HCT116 (cell line): Measurements from ENCODE around the gene SGMS1. TPM values are rescaled to one million over a fixed set of nuclear protein-coding genes. Genes with fewer than 3 reads are reported as not detected.

Source experiments
- ATAC-seq: fragments of 200-7000 bp; cut with Tn5 transposase; 2 replicates; pipeline ENCODE4 v1.9.1; 2020; ENCODE audit warnings: mild to moderate bottlenecking, moderate library complexity
- BruUV-seq: library from RNA; stranded (reverse); fragments of 400-500 nt; replicated peaks from 2 replicates; lab custom pipeline; 2021; lab: Mats Ljungman, UMichigan
- CTCF ChIA-PET: fragments of 300-600 bp; sonication (Branson Sonifier 250); formaldehyde crosslinking; loops from one replicate; lab custom pipeline; 2021; ENCODE audit warnings: antibody characterized with exemption; lab: Charles Lee
- POLR2A ChIA-PET: fragments of 300-600, 350-600 bp; sonication (Branson Sonifier 250); formaldehyde crosslinking; loops from one replicate; lab custom pipeline; 2021; ENCODE audit warnings: antibody characterized with exemption; lab: Charles Lee
- RAD21 ChIA-PET, 2 experiments: fragments of 300-600 bp; sonication (Branson Sonifier 250); formaldehyde crosslinking; loops; one replicate each; lab custom pipeline; 2023; ENCODE audit warnings: low total read pairs in 2 of 2; ENCODE audit not compliant: uncharacterized antibody in 2 of 2, unreplicated experiment in 2 of 2, low non-redundant PET in 1 of 2; lab: Charles Lee
- DNase-seq: peaks from one replicate; pipeline ENCODE4 v3.0.0-alpha.2; 2010; ENCODE audit warnings: low read depth, low spot score
- H2AFZ ChIP-seq: fragments of 200-600 bp; shearing (Covaris generic), sonication (generic); 2 replicates; pipeline ENCODE4 v1.6.1; 2017; ENCODE audit warnings: low read depth, mixed run types, mixed read lengths, antibody characterized with exemption, low read length; ENCODE audit not compliant: poor library complexity, severe bottlenecking
- H3K27ac ChIP-seq: 2 replicates; pipeline ENCODE4 v1.5.1; 2012; ENCODE audit warnings: low read depth, low read length
- H3K27me3 ChIP-seq: fragments of 200-600 bp; sonication (generic); 2 replicates; pipeline ENCODE4 v1.6.1; 2016; ENCODE audit warnings: mixed run types, low read length, mixed read lengths; ENCODE audit not compliant: insufficient read depth
- H3K36me3 ChIP-seq, 2 experiments: fragments of 200-500 bp in 1 of 2; fragments of 200-600 bp in 1 of 2; sonication (Bioruptor generic) in 1 of 2; sonication (generic) in 1 of 2; 2 replicates each; pipeline versions ENCODE4 v1.5.1 to v1.6.1; 2014 to 2016; ENCODE audit warnings: low read length in 2 of 2, inconsistent platforms in 1 of 2, mixed read lengths in 1 of 2, mixed run types in 1 of 2; ENCODE audit not compliant: insufficient read depth in 2 of 2, control insufficient read depth in 1 of 2
- H3K4me1 ChIP-seq, 2 experiments: fragments of 200-600 bp in 1 of 2; sonication (generic) in 1 of 2; 2 replicates each; pipeline versions ENCODE4 v1.5.1 to v1.6.1; 2012 to 2017; ENCODE audit warnings: low read length in 2 of 2, inconsistent platforms in 1 of 2, mild to moderate bottlenecking in 1 of 2, mixed read lengths in 1 of 2, mixed run types in 1 of 2, moderate library complexity in 1 of 2; ENCODE audit not compliant: insufficient read depth in 2 of 2, control insufficient read depth in 1 of 2
- H3K4me2 ChIP-seq: fragments of 200-600 bp; sonication (generic); 2 replicates; pipeline ENCODE4 v1.6.1; 2017; ENCODE audit warnings: mixed run types, low read length, mixed read lengths
- H3K4me3 ChIP-seq, 2 experiments: fragments of 200-600 bp in 1 of 2; sonication (generic) in 1 of 2; replicated peaks in 1 of 2; 2 replicates each; pipeline ENCODE4 v1.5.1; 2011 to 2016; ENCODE audit warnings: low read length in 2 of 2, control low read depth in 1 of 2, low read depth in 1 of 2, mild to moderate bottlenecking in 1 of 2, mixed read lengths in 1 of 2, mixed run types in 1 of 2
- H3K79me2 ChIP-seq: fragments of 200-600 bp; sonication (generic); 2 replicates; pipeline ENCODE4 v1.6.1; 2017; ENCODE audit warnings: mild to moderate bottlenecking, mixed run types, low read length, moderate library complexity, mixed read lengths; ENCODE audit not compliant: insufficient read depth
- H3K9ac ChIP-seq: fragments of 200-600 bp; sonication (generic); 2 replicates; pipeline ENCODE4 v1.6.1; 2016; ENCODE audit warnings: low read length, mixed read lengths
- H3K9me2 ChIP-seq: fragments of 200-600 bp; sonication (generic), shearing (Covaris generic); 2 replicates; pipeline ENCODE4 v1.6.1; 2017; ENCODE audit warnings: mixed run types, mild to moderate bottlenecking, moderate library complexity; ENCODE audit not compliant: insufficient read depth
- H3K9me3 ChIP-seq, 2 experiments: fragments of 200-500 bp in 1 of 2; fragments of 200-600 bp in 1 of 2; sonication (Bioruptor generic) in 1 of 2; sonication (generic) in 1 of 2; 2 replicates each; pipeline ENCODE4 v1.6.1; 2014 to 2017; ENCODE audit warnings: low read length in 2 of 2, mixed read lengths in 2 of 2, inconsistent platforms in 1 of 2, low read depth in 1 of 2, mild to moderate bottlenecking in 1 of 2, mixed run types in 1 of 2, moderate library complexity in 1 of 2; ENCODE audit not compliant: control insufficient read depth in 1 of 2, insufficient read depth in 1 of 2
- H4K20me1 ChIP-seq: fragments of 200-600 bp; sonication (generic), shearing (Covaris generic); 2 replicates; pipeline ENCODE4 v1.6.1; 2017; ENCODE audit warnings: mixed run types, mild to moderate bottlenecking, moderate library complexity; ENCODE audit not compliant: insufficient read depth
- CBX3 ChIP-seq: IDR thresholded peaks from 2 replicates; pipeline ENCODE4 v1.6.1; 2012; ENCODE audit warnings: low read depth
- CEBPB ChIP-seq: IDR thresholded peaks from 2 replicates; pipeline ENCODE4 v1.6.1; 2012; ENCODE audit warnings: low read depth
- CTCF ChIP-seq, 3 experiments: fragments of 200-600 bp in 1 of 3; sonication (generic) in 1 of 3; IDR thresholded peaks in 2 of 3; conservative IDR thresholded peaks in 1 of 3; 2 replicates each; pipeline ENCODE4 v1.5.1; 2012 to 2017; ENCODE audit warnings: low read depth in 2 of 3, low read length in 2 of 3, antibody characterized with exemption in 1 of 3, borderline replicate concordance in 1 of 3, control low read depth in 1 of 3, mild to moderate bottlenecking in 1 of 3, mixed read lengths in 1 of 3, mixed run types in 1 of 3, moderate library complexity in 1 of 3; ENCODE audit not compliant: insufficient read depth in 1 of 3
- EGR1 ChIP-seq: IDR thresholded peaks from 2 replicates; pipeline ENCODE4 v1.6.1; 2012; ENCODE audit warnings: low read depth
- ELF1 ChIP-seq: IDR thresholded peaks from 2 replicates; pipeline ENCODE4 v1.6.1; 2012; ENCODE audit warnings: low read depth, borderline replicate concordance
- EZH2 ChIP-seq: fragments of 200-600 bp; sonication (generic); IDR thresholded peaks from 2 replicates; pipeline ENCODE4 v1.6.1; 2017; ENCODE audit warnings: antibody characterized with exemption, mixed run types
- FOSL1 ChIP-seq: IDR thresholded peaks from 2 replicates; pipeline ENCODE4 v1.6.1; 2012; ENCODE audit warnings: low read depth
- MAX ChIP-seq: IDR thresholded peaks from 2 replicates; pipeline ENCODE4 v1.6.1; 2012
- POLR2A ChIP-seq: IDR thresholded peaks from 2 replicates; pipeline ENCODE4 v1.7.0; 2011; ENCODE audit warnings: borderline replicate concordance; ENCODE audit not compliant: insufficient read depth, insufficient read length; ENCODE audit errors: extremely low read depth
- POLR2AphosphoS5 ChIP-seq: IDR thresholded peaks from 2 replicates; pipeline ENCODE4 v1.6.1; 2011; ENCODE audit warnings: mild to moderate bottlenecking, low read depth, low read length, moderate library complexity
- RAD21 ChIP-seq: IDR thresholded peaks from 2 replicates; pipeline ENCODE4 v1.6.1; 2012; ENCODE audit warnings: low read depth, mild to moderate bottlenecking
- SIN3A ChIP-seq: IDR thresholded peaks from 2 replicates; pipeline ENCODE4 v1.6.1; 2012; ENCODE audit warnings: low read depth
- SP1 ChIP-seq: IDR thresholded peaks from 2 replicates; pipeline ENCODE4 v1.6.1; 2012; ENCODE audit warnings: low read depth
- SRF ChIP-seq: IDR thresholded peaks from 2 replicates; pipeline ENCODE4 v1.6.1; 2012; ENCODE audit warnings: low read depth
- TCF7L2 ChIP-seq: IDR thresholded peaks from 2 replicates; pipeline ENCODE4 v1.7.0; 2011; ENCODE audit warnings: borderline replicate concordance, inconsistent platforms; ENCODE audit not compliant: insufficient read depth, insufficient read length; ENCODE audit errors: extremely low read depth
- YY1 ChIP-seq: IDR thresholded peaks from 2 replicates; pipeline ENCODE4 v1.6.1; 2011; ENCODE audit warnings: low read length, low read depth, moderate library complexity, mild to moderate bottlenecking; ENCODE audit not compliant: insufficient replicate concordance; ENCODE audit errors: extremely low read depth
- ZFX ChIP-seq: fragments of 450-650 bp; IDR thresholded peaks from 2 replicates; pipeline ENCODE4 v1.6.1; 2017
- intact Hi-C: fragments of 100-400 bp; cut with micrococcal nuclease; formaldehyde crosslinking; loops from 2 replicates; pipeline ENCODE4 v1.10.0; 2022
- total RNA-seq: library from RNA; stranded (reverse); gene quantifications from one replicate; pipeline ENCODE4 v1.2.1, GENCODE V29; 2021; ENCODE audit not compliant: unreplicated experiment
- TF ChIP-seq, protein P1 (sequence below): IDR thresholded peaks from 2 replicates; pipeline ENCODE4 v1.6.1; 2012
- TF ChIP-seq, protein P2 (sequence below): IDR thresholded peaks from 2 replicates; pipeline ENCODE4 v1.6.1; 2011; ENCODE audit warnings: mild to moderate bottlenecking, low read length, moderate library complexity; ENCODE audit not compliant: insufficient replicate concordance; ENCODE audit errors: extremely low read depth

SGMS1 gene
- total RNA-seq, 1 experiment from 2014 or later: 29.1 TPM

DNA sequence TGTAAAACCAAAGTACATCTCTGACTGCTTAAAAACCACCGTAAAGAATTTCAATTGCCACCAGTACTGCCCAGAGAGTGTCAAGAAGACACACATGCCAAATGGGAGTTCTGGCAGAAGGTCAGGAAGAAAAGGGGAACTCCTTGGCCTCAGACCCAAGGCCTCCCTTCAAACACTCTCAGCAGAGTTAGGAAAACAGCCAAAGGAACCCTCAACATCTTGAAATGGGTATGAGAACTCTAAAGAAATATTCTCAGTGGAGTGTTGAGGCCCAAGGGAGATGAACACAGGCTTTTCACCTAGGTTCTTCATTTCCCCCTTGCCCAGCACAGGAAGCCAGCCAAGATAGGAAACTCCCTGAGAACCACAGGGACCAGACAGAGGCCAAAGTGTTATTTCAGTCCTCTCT is 276.4 kb downstream of the SGMS1 start:
- no peaks in the 10 kb centered on the region for H3K9me2 ChIP-seq
- intact Hi-C loops: no loop called here
- no peak overlapping the region for H2AFZ ChIP-seq
- no peak overlapping the region for H3K9ac ChIP-seq
- POLR2A ChIA-PET: no interaction called here
- H3K79me2 ChIP-seq: peaks cover 11% of the 10 kb centered on the region; the same call in 1 of the 2 replicates
- no peak for TF ChIP-seq SRF
- no peak for TF ChIP-seq SIN3A
- TF ChIP-seq EGR1: no peak
- TF ChIP-seq, all 23 proteins: peak for 0
- Histone ChIP-seq H3K9me3 (no peaks in the 10 kb centered on the region), H3K27me3 (no peaks in the 10 kb centered on the region), H3K4me1 (no peaks in the 10 kb centered on the region), H3K4me2 (no peak overlapping the region), H4K20me1 (no peaks in the 10 kb centered on the region), H3K4me3 (no peak overlapping the region), H3K27ac (no peak overlapping the region), H3K36me3 (no peaks in the 10 kb centered on the region)
- DNase-seq: no peak
- ATAC-seq: no peak
- ChIA-PET CTCF (no interaction called here), RAD21 (no interaction called here)
- BruUV-seq: no TSS peak

DNA sequence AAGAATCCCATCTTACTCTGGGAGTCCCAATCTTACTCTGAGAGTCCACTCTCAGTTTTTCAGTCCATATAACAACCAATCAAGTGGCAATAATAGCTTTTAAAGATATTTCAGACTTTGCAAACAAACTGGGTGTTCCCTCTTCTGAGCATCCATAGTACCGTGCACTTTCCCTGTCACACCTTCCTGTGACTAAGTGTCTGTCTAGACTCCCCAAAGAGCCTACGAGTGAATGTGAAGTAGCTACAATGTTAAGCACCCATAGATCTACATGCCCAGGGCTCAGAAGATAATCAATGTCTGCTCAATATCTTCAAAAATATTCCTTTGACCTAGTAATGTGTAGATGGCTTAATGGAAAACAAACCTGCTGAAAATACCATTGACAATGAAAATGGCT is 276.8 kb downstream of the SGMS1 start:
- H3K9me2 ChIP-seq: no peaks in the 10 kb centered on the region
- H3K9ac ChIP-seq: no peak overlapping the region
- H3K27ac ChIP-seq: no peak overlapping the region
- no peak overlapping the region for H3K4me2 ChIP-seq
- no peaks in the 10 kb centered on the region for H4K20me1 ChIP-seq
- ATAC-seq: no peak
- peaks cover 11% of the 10 kb centered on the region; the same call in 1 of the 2 replicates for H3K79me2 ChIP-seq
- no peak for DNase-seq
- H2AFZ ChIP-seq: no peak overlapping the region
- intact Hi-C loops: no loop called here
- H3K27me3 ChIP-seq: no peaks in the 10 kb centered on the region
- POLR2A ChIA-PET: no interaction called here
- RAD21 ChIA-PET: no interaction called here
- CTCF ChIA-PET: no interaction called here
- H3K4me1 ChIP-seq: no peaks in the 10 kb centered on the region
- H3K36me3 ChIP-seq: no peaks in the 10 kb centered on the region
- no TSS peak for BruUV-seq
- H3K4me3 ChIP-seq: no peak overlapping the region
- no peaks in the 10 kb centered on the region for H3K9me3 ChIP-seq
- TF ChIP-seq EZH2: no peak
- TF ChIP-seq TCF7L2: no peak
- no peak for TF ChIP-seq SIN3A
- TF ChIP-seq, protein P1, sequence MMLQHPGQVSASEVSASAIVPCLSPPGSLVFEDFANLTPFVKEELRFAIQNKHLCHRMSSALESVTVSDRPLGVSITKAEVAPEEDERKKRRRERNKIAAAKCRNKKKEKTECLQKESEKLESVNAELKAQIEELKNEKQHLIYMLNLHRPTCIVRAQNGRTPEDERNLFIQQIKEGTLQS: no peak
- no peak for TF ChIP-seq YY1
- TF ChIP-seq CBX3: no peak
- TF ChIP-seq POLR2A: no peak
- no peak for TF ChIP-seq RAD21
- TF ChIP-seq CTCF (IDR thresholded peaks at IDR 0.05 in 2 of 3, conservative IDR thresholded peaks at IDR 0.05 in 1 of 3; ENCODE audit: borderline replicate concordance in 1 of 3, insufficient read depth in 1 of 3, low read depth in 2 of 3, low read length in 2 of 3): no peak
- no peak for TF ChIP-seq ELF1
- no peak for TF ChIP-seq FOSL1
- TF ChIP-seq MAX: no peak
- TF ChIP-seq, protein P2, sequence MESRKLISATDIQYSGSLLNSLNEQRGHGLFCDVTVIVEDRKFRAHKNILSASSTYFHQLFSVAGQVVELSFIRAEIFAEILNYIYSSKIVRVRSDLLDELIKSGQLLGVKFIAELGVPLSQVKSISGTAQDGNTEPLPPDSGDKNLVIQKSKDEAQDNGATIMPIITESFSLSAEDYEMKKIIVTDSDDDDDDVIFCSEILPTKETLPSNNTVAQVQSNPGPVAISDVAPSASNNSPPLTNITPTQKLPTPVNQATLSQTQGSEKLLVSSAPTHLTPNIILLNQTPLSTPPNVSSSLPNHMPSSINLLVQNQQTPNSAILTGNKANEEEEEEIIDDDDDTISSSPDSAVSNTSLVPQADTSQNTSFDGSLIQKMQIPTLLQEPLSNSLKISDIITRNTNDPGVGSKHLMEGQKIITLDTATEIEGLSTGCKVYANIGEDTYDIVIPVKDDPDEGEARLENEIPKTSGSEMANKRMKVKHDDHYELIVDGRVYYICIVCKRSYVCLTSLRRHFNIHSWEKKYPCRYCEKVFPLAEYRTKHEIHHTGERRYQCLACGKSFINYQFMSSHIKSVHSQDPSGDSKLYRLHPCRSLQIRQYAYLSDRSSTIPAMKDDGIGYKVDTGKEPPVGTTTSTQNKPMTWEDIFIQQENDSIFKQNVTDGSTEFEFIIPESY: no peak
- no peak for TF ChIP-seq SRF
- no peak for TF ChIP-seq POLR2AphosphoS5
- no peak for TF ChIP-seq CEBPB
- TF ChIP-seq SP1: no peak
- no peak for TF ChIP-seq ZFX
